ENCODE results near the gene GLI2.

GRCh38 chr2:120749506-120750431 lies 14.1 kb downstream of the GLI2 start:
- no peak for TF ChIP-seq CTCF (conservative IDR thresholded peaks at IDR 0.05; ENCODE audit: low read length)
- TF ChIP-seq EZH2phosphoT487 (IDR thresholded peaks at IDR 0.05; ENCODE audit: borderline replicate concordance, low read depth, low read length), result no peak
